ENCODE data around the gene MSH5.
A peak's percentile ranks its signal among the peaks of the same experiment; 100 is the strongest.
"Not testable (repeated sequence)": the region's sequence is repeated elsewhere in the genome, so short reads cannot be mapped to it uniquely, and the experiment has no call there.

The MSH5 gene

GRCh38 chr6:31739639-31740396 is at the start of gene MSH5:
Gene MSH5 (plus strand): TSS chr6:31740005. CDS start chr6:31740467, 462 bp downstream.
- ATAC-seq (peak; percentile 87), DNase-seq (peak; percentile 98)

- DNase-seq (no peak), ATAC-seq (peak; percentile 65)
Observed at GRCh38 chr6:31690231-31691077, 49.4 kb upstream of the MSH5 start.

GRCh38 chr6:31691078-31691463 is 48.7 kb upstream of the MSH5 start:
- DNase-seq: no peak
- no peak for ATAC-seq

GRCh38 chr6:31691564-31692108 is 48.2 kb upstream of the MSH5 start:
- no peak for ATAC-seq
- no peak for DNase-seq

GRCh38 chr6:31692353-31692752 is 47.5 kb upstream of the MSH5 start:
- ATAC-seq: no peak
- no peak for DNase-seq

GRCh38 chr6:31692886-31693285 is 46.9 kb upstream of the MSH5 start:
- DNase-seq (no peak), ATAC-seq (no peak)

- DNase-seq (no peak), ATAC-seq (no peak)
Observed at GRCh38 chr6:31693535-31693934, 46.3 kb upstream of the MSH5 start.

GRCh38 chr6:31697555-31697954 is 42.2 kb upstream of the MSH5 start:
- DNase-seq: no peak
- no peak for ATAC-seq

- no peak for ATAC-seq
- DNase-seq: no peak
Observed at GRCh38 chr6:31700740-31701401, 38.9 kb upstream of the MSH5 start.

GRCh38 chr6:31701666-31702404 is 38.0 kb upstream of the MSH5 start:
- ATAC-seq: no peak
- DNase-seq: no peak

- ATAC-seq (no peak), DNase-seq (peak; percentile 39)
Observed at GRCh38 chr6:31702405-31702818, 37.4 kb upstream of the MSH5 start.

- DNase-seq (peak; percentile 98), ATAC-seq (peak; percentile 97)
Observed at GRCh38 chr6:31702819-31703716, 36.7 kb upstream of the MSH5 start, which contains the start of gene ABHD16A. Gene ABHD16A (minus strand): TSS chr6:31703324. CDS start chr6:31703281, 43 bp downstream.

GRCh38 chr6:31705931-31706330 is 33.9 kb upstream of the MSH5 start:
- ATAC-seq: no peak
- no peak for DNase-seq

- no peak for DNase-seq
- ATAC-seq: no peak
Observed at GRCh38 chr6:31706599-31706998, 33.2 kb upstream of the MSH5 start, which contains the start of gene LY6G6F. Gene LY6G6F (plus strand): TSS chr6:31706866. CDS start chr6:31706907, 41 bp downstream.

- ATAC-seq (no peak), DNase-seq (no peak)
Observed at GRCh38 chr6:31707701-31708100, 32.1 kb upstream of the MSH5 start.

GRCh38 chr6:31708224-31708623 is 31.6 kb upstream of the MSH5 start:
- DNase-seq (no peak), ATAC-seq (no peak)

GRCh38 chr6:31709157-31709556 is 30.6 kb upstream of the MSH5 start:
- not testable (repeated sequence) for DNase-seq, ATAC-seq

- ATAC-seq (no peak), DNase-seq (no peak)
Observed at GRCh38 chr6:31710523-31711219, 29.1 kb upstream of the MSH5 start.

- ATAC-seq (no peak), DNase-seq (no peak)
Observed at GRCh38 chr6:31711233-31711632, 28.6 kb upstream of the MSH5 start.

GRCh38 chr6:31712296-31712695 is 27.5 kb upstream of the MSH5 start:
- DNase-seq: no peak
- no peak for ATAC-seq
